Prostate gland (tissue), 2 donors: Measurements from ENCODE around the gene ATP13A3.

Source experiments
- POLR2A ChIP-seq: fragments of 450-650 bp; IDR thresholded peaks from one replicate; pipeline ENCODE4 v1.6.1; 2016; ENCODE audit warnings: antibody characterized with exemption, mild to moderate bottlenecking
- POLR2AphosphoS5 ChIP-seq: sonication (generic); formaldehyde crosslinking; IDR thresholded peaks from one replicate; pipeline ENCODE4 v1.6.1; 2017; ENCODE audit warnings: antibody characterized with exemption
- TF ChIP-seq, protein P1 (sequence below), 4 experiments: fragments of 200-600 bp in 2 of 4; fragments of 450-650 bp in 2 of 4; sonication (generic) in 2 of 4; IDR thresholded peaks; 1 replicate in 3 of 4; 2 replicates in 1 of 4; pipeline ENCODE4 v1.5.1; 2016 to 2019; ENCODE audit warnings: antibody characterized with exemption in 4 of 4, mild to moderate bottlenecking in 2 of 4, moderate library complexity in 2 of 4

DNA sequence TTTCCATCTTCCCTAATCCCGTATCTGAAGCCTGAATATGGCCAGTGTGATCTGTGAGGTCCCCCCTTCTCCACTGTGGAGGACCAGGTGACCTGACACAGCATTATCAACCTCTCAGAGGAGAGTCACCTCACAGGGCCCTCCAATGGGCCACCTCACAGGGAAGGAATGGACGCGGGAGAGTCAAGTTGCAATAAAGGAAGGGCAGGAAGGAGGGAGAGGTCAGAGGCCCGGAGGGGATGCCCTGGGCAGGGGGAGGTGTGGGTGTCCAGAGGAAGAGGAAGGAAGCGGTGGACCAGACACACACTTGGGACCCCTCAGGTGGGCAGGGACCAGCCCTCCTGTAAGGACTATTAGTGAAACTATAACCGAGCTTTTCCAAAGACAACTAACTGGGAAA is 102.6 kb downstream of the ATP13A3 start:
- TF ChIP-seq, protein P1, sequence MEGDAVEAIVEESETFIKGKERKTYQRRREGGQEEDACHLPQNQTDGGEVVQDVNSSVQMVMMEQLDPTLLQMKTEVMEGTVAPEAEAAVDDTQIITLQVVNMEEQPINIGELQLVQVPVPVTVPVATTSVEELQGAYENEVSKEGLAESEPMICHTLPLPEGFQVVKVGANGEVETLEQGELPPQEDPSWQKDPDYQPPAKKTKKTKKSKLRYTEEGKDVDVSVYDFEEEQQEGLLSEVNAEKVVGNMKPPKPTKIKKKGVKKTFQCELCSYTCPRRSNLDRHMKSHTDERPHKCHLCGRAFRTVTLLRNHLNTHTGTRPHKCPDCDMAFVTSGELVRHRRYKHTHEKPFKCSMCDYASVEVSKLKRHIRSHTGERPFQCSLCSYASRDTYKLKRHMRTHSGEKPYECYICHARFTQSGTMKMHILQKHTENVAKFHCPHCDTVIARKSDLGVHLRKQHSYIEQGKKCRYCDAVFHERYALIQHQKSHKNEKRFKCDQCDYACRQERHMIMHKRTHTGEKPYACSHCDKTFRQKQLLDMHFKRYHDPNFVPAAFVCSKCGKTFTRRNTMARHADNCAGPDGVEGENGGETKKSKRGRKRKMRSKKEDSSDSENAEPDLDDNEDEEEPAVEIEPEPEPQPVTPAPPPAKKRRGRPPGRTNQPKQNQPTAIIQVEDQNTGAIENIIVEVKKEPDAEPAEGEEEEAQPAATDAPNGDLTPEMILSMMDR (IDR thresholded peaks at IDR 0.05), result no peak
- TF ChIP-seq POLR2AphosphoS5 (no peak), POLR2A (no peak)
